ENCODE results near the gene GALNS.
"Not testable (repeated sequence)": the region's sequence is repeated elsewhere in the genome, so short reads cannot be mapped to it uniquely, and the experiment has no call there.

GALNS gene

DNA sequence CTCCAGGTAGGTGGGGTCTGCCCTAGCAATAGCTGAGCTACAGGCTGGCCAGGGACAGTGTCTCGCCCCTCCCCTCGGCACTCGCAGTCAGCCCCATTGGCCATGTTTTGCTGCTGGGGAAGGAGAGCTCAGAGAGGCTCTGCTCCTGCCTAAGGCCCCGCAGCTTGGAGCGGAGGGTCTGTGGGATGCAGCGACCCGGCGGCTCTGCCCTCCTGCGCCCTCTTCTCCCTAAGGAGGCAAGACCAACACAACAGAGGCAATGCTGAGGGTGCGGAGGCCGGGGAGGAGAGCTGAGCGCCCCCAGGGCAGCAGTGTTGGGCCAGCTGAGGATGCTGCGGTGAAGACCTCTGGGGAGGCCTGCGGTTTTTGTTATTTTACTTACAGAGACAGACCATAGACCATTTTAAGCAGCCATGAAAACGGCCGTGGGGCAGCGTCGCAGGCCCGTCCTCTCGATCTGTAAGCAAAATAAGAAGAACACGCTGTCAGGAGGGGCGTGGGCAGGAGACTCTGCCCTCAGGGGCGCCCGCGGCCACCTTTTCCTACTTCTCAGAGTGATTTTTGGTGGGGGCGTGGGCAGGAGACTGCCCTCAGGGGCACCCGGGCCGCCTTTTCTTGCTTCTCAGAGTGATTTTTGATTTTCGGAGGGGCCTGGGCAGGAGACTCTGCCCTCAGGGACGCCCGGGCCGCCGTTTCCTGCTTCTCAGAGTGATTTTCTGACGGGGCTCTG is 41.1 kb upstream of the GALNS start:
- H3K36me3 ChIP-seq (ENCODE audit: control insufficient read depth, insufficient read depth, low read length): no peaks in the 10 kb centered on the region

DNA sequence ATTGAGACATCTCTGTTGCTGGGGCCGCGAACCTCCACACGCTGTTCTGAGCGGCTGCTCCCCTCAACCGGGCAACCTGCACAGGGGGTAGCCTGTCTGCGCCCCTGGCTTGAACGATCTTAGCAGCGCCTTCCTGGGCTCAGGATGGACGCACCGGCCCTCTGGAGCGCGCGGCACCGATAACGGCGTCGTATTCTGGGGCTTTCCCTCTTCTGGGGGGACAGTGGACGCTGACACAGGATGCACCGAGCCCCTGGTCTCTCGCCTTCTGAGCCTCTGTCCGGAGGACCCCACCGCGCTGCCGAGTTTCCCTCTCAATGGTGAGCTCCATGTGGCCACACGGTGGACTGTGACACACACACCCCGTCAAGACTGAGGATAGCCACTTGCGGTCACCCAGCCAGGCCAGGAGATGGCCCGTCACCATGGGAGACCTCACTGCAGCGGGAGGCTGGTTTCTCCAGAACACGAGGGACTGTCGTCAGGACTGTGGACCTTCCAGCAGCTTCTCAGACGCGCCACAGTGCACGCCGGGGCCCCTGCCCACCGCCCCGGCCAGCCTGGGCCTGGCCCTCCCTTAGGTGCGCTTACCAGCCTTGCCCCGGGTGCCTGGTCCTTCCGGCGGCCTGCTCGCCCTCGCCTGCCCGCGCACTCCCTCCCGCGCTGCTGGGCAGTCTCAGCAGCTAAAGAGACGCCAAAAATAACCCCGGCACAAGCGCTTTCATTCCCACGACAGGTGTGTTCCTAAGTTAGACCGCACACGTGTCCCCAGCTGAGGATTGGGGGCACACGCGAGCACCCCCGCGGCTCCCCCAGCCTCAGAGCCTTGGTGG is 39.7 kb upstream of the GALNS start:
- Histone ChIP-seq H3K4me3 (ENCODE audit: insufficient read depth, low read depth, low read length) (no peak overlapping the region), H3K9me3 (ENCODE audit: control insufficient read depth, low read length) (no peaks in the 10 kb centered on the region), H3K4me1 (ENCODE audit: control insufficient read depth, insufficient read depth, low read length) (no peaks in the 10 kb centered on the region), H3K36me3 (ENCODE audit: control insufficient read depth, insufficient read depth, low read length) (no peaks in the 10 kb centered on the region), H3K27ac (ENCODE audit: insufficient read depth, low read depth, low read length, poor library complexity, severe bottlenecking) (no peak overlapping the region), H3K27me3 (ENCODE audit: control insufficient read depth, insufficient read depth, low read length, poor library complexity, severe bottlenecking) (no peaks in the 10 kb centered on the region)
- WGBS, 2 experiments: 91 to 93% methylated on average over 57 of the region's 57 CpGs

More for the DNA sequence above, 41.1 kb upstream of the GALNS start:
- H3K27ac ChIP-seq (ENCODE audit: insufficient read depth, low read depth, low read length, poor library complexity, severe bottlenecking): no peak overlapping the region
- H3K9me3 ChIP-seq (ENCODE audit: control insufficient read depth, low read length): no peaks in the 10 kb centered on the region
- 91 to 93% methylated on average over 34 of the region's 34 CpGs for WGBS, 2 experiments
- no peak overlapping the region for H3K4me3 ChIP-seq (ENCODE audit: insufficient read depth, low read depth, low read length)
- no peaks in the 10 kb centered on the region for H3K27me3 ChIP-seq (ENCODE audit: control insufficient read depth, insufficient read depth, low read length, poor library complexity, severe bottlenecking)
- H3K4me1 ChIP-seq (ENCODE audit: control insufficient read depth, insufficient read depth, low read length): no peaks in the 10 kb centered on the region

DNA sequence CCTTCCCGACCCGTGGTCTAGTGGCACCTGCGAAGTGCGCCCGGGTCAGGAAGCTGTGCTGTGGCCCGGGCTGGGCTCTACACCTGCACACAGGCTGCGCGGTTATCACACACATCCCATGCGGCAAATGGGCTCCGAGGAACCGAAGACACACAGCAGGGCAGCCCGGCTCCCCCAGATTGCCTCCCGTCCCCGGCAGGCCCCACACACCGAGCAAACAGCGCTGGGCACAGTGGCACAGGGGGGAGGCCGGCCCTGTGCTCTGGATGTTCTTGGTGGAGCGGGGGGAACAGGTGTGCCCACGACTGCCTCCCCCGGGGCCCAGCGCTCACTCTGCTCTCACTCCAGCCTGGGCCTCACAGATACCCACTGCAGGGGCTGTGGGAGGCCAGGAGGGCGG is 38.6 kb upstream of the GALNS start:
- 92 to 93% methylated on average over 22 of the region's 22 CpGs for WGBS, 2 experiments
- H3K9me3 ChIP-seq (ENCODE audit: control insufficient read depth, low read length): no peaks in the 10 kb centered on the region
- H3K36me3 ChIP-seq (ENCODE audit: control insufficient read depth, insufficient read depth, low read length): no peaks in the 10 kb centered on the region
- H3K4me3 ChIP-seq (ENCODE audit: insufficient read depth, low read depth, low read length): no peak overlapping the region
- H3K4me1 ChIP-seq (ENCODE audit: control insufficient read depth, insufficient read depth, low read length): no peaks in the 10 kb centered on the region
- H3K27me3 ChIP-seq (ENCODE audit: control insufficient read depth, insufficient read depth, low read length, poor library complexity, severe bottlenecking): no peaks in the 10 kb centered on the region
- H3K27ac ChIP-seq (ENCODE audit: insufficient read depth, low read depth, low read length, poor library complexity, severe bottlenecking): no peak overlapping the region

DNA sequence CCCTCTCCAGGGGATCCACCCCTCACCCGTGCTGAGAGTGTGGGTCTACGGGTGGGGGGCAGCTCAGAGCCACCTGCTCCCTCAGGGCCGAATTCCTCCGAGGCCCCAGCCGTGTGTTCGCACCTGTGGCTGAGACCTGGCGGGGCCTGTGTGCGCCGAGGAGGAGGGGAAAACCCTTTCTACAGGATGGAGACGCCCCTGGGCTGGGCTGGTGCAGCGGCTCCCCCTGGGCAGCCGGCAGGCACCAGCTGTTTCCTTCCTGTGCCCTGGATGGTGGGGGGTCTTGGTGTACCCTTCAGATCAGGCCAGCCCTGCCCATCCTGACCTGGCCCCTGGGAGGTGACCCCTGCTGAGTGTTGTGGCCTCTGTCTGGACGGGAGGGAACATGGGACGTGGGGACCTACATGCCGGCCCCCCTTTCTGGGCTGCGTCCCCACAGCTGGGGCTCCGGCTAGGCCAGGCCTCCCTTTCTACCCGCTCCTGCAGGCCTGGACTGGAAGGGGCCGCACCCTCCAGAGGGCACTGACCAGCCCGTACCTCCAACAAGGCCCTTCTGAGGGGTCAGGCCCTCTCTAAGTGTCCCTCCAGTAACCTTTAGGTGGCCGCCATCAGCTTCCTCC is 38.0 kb upstream of the GALNS start:
- no peaks in the 10 kb centered on the region for H3K36me3 ChIP-seq (ENCODE audit: control insufficient read depth, insufficient read depth, low read length)
- no peak overlapping the region for H3K27ac ChIP-seq (ENCODE audit: insufficient read depth, low read depth, low read length, poor library complexity, severe bottlenecking)
- H3K4me3 ChIP-seq (ENCODE audit: insufficient read depth, low read depth, low read length): no peak overlapping the region
- H3K9me3 ChIP-seq (ENCODE audit: control insufficient read depth, low read length): no peaks in the 10 kb centered on the region
- H3K27me3 ChIP-seq (ENCODE audit: control insufficient read depth, insufficient read depth, low read length, poor library complexity, severe bottlenecking): no peaks in the 10 kb centered on the region
- 89 to 91% methylated on average over 21 of the region's 21 CpGs for WGBS, 2 experiments
- no peaks in the 10 kb centered on the region for H3K4me1 ChIP-seq (ENCODE audit: control insufficient read depth, insufficient read depth, low read length)

- not testable (repeated sequence) for H3K36me3 ChIP-seq (ENCODE audit: control insufficient read depth, insufficient read depth, low read length); H3K27ac ChIP-seq (ENCODE audit: insufficient read depth, low read depth, low read length, poor library complexity, severe bottlenecking); H3K4me3 ChIP-seq (ENCODE audit: insufficient read depth, low read depth, low read length); H3K4me1 ChIP-seq (ENCODE audit: control insufficient read depth, insufficient read depth, low read length); H3K27me3 ChIP-seq (ENCODE audit: control insufficient read depth, insufficient read depth, low read length, poor library complexity, severe bottlenecking); H3K9me3 ChIP-seq (ENCODE audit: control insufficient read depth, low read length)
- 97 to 98% methylated on average over 4 of the region's 6 CpGs for WGBS, 2 experiments
These were observed 37.5 kb upstream of the GALNS start for GRCh38 chr16:88894266-88894665.

DNA sequence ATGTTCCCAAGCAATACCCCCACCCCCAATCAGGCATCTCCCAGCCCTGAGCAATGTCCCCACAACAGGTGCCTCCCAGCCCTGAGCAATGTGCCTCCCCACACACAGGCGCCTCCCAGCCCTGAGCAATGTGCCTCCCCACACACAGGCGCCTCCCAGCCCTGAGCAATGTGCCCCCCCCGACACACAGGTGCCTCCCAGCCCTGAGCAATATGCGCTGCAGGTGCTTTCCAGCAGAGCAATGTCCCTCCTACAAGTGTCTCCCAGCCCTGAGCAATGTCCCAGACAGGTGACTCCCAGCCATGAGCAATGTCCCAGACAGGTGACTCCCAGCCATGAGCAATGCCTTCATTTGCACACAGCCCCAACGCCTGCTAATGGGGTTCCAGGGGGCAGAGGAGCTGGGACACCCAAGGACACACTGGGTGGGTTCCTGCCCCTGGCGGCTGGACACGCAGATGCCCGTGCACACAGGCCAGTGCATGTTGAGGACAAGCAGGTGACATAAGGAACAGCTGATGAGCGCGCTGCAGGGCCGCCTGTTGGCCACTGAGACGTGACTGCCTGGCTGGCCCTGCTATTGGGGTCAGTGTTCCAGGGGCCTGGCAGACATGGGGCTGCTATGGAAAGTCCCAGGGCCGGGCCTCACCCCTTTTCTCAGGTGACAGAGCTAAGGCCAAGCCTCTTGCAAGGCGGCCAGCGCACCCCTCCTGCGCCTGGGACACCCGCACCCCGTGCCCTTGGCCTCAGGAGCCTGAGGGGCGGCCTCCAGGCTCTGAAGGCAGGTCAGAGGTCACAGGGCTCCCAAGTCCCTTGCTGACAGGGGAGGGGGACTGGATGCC is 36.6 kb upstream of the GALNS start:
- Histone ChIP-seq H3K4me3 (ENCODE audit: insufficient read depth, low read depth, low read length) (no peak overlapping the region), H3K4me1 (ENCODE audit: control insufficient read depth, insufficient read depth, low read length) (no peaks in the 10 kb centered on the region), H3K27ac (ENCODE audit: insufficient read depth, low read depth, low read length, poor library complexity, severe bottlenecking) (no peak overlapping the region), H3K27me3 (ENCODE audit: control insufficient read depth, insufficient read depth, low read length, poor library complexity, severe bottlenecking) (no peaks in the 10 kb centered on the region), H3K9me3 (ENCODE audit: control insufficient read depth, low read length) (no peaks in the 10 kb centered on the region), H3K36me3 (ENCODE audit: control insufficient read depth, insufficient read depth, low read length) (no peaks in the 10 kb centered on the region)
- WGBS, 2 experiments: 89 to 90% methylated on average over 19 of the region's 19 CpGs

DNA sequence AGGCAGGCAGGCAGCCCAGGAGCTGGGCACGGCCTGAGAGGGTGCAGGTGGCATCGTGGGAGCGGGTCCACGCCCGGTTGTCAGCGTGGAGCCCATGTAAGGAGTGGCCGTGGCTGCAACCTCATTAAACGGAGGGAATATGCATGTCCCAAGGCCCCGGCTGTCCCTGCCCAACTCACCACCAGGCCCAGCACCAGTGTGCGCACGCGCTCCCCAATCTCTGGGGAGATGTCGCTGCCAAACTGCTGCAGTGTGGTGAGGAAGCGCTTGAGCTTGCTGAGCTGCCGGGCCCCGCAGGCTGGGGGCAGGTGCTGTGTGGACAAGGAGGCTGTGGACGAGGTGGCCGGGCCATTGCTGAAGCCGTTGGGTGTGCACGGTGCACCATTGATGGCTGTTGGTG is 35.3 kb upstream of the GALNS start:
- no peaks in the 10 kb centered on the region for H3K4me1 ChIP-seq (ENCODE audit: control insufficient read depth, insufficient read depth, low read length)
- no peak overlapping the region for H3K4me3 ChIP-seq (ENCODE audit: insufficient read depth, low read depth, low read length)
- no peaks in the 10 kb centered on the region for H3K36me3 ChIP-seq (ENCODE audit: control insufficient read depth, insufficient read depth, low read length)
- no peaks in the 10 kb centered on the region for H3K9me3 ChIP-seq (ENCODE audit: control insufficient read depth, low read length)
- WGBS, 2 experiments: 93% methylated on average over 20 of the region's 20 CpGs
- no peaks in the 10 kb centered on the region for H3K27me3 ChIP-seq (ENCODE audit: control insufficient read depth, insufficient read depth, low read length, poor library complexity, severe bottlenecking)
- no peak overlapping the region for H3K27ac ChIP-seq (ENCODE audit: insufficient read depth, low read depth, low read length, poor library complexity, severe bottlenecking)

DNA sequence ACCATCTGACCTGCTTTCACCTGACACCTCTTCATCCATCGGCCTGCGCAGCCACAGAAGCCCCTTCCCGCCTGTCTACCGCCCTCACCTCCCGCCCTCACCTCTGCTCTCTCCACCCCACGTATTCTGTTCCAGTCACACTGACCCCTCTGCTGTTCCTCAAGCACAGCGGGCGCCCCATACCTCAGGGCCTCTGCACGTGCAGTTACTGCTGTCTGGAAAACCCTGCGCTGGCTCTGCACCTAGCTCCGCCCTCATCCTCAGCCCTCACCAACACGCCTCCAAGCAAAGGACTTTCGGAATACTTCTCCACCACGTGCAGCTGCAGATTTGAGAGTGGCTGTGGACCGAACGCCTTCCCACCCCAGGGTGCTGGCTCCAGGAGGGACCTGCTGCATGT is 34.3 kb upstream of the GALNS start:
- Histone ChIP-seq H3K27ac (ENCODE audit: insufficient read depth, low read depth, low read length, poor library complexity, severe bottlenecking) (no peak overlapping the region), H3K4me1 (ENCODE audit: control insufficient read depth, insufficient read depth, low read length) (no peaks in the 10 kb centered on the region), H3K27me3 (ENCODE audit: control insufficient read depth, insufficient read depth, low read length, poor library complexity, severe bottlenecking) (no peaks in the 10 kb centered on the region), H3K9me3 (ENCODE audit: control insufficient read depth, low read length) (no peaks in the 10 kb centered on the region), H3K36me3 (ENCODE audit: control insufficient read depth, insufficient read depth, low read length) (no peaks in the 10 kb centered on the region), H3K4me3 (ENCODE audit: insufficient read depth, low read depth, low read length) (no peak overlapping the region)
- 85 to 88% methylated on average over 16 of the region's 16 CpGs for WGBS, 2 experiments

GRCh38 chr16:88889702-88890352 is 33.1 kb upstream of the GALNS start:
- H3K27ac ChIP-seq (ENCODE audit: insufficient read depth, low read depth, low read length, poor library complexity, severe bottlenecking); H3K4me3 ChIP-seq (ENCODE audit: insufficient read depth, low read depth, low read length); H3K27me3 ChIP-seq (ENCODE audit: control insufficient read depth, insufficient read depth, low read length, poor library complexity, severe bottlenecking); H3K36me3 ChIP-seq (ENCODE audit: control insufficient read depth, insufficient read depth, low read length); H3K9me3 ChIP-seq (ENCODE audit: control insufficient read depth, low read length); H3K4me1 ChIP-seq (ENCODE audit: control insufficient read depth, insufficient read depth, low read length): not testable (repeated sequence)
- 91 to 92% methylated on average over 48 of the region's 48 CpGs for WGBS, 2 experiments

Measured in ectodermal cell (in vitro differentiated cells).